RKO (cell line): Measurements from ENCODE around the gene MED10.

Source experiments
- DNase-seq: peaks from one replicate; pipeline ENCODE4 v3.0.0-alpha.2; 2016; ENCODE audit warnings: low spot score

The MED10 gene

DNA sequence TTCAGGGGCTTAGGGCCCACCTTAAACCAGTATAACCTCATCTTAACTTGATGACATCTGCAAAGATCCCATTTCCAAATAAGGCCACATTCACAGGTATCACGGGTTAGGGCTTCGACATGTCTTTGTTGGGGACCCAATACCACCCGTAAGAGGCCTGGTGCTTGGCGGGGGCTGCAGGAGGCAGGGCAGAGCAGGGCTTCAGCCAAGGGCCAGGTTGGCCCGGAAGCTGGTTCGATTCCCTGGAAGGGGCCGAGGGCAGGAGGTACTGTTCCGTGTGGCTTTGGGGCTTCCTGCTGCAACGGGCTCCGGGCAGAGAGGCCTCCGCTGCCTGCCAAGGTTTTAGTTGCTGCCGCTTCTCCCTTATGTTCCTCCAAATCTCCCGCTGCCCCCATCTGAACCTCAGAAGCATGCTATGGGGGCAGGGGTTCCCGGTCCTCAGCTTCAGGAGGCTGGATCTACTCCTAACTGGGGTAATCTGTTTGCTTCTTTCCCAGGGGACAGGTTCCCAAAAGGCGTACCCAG is 29.8 kb downstream of the MED10 start:
- no peak for DNase-seq

GRCh38 chr5:6347673-6348072 is 30.7 kb downstream of the MED10 start:
- no peak for DNase-seq

- no peak for DNase-seq
Observed at GRCh38 chr5:6347165-6347564, 31.2 kb downstream of the MED10 start.

GRCh38 chr5:6344593-6344989 is 33.8 kb downstream of the MED10 start:
- no peak for DNase-seq

DNA sequence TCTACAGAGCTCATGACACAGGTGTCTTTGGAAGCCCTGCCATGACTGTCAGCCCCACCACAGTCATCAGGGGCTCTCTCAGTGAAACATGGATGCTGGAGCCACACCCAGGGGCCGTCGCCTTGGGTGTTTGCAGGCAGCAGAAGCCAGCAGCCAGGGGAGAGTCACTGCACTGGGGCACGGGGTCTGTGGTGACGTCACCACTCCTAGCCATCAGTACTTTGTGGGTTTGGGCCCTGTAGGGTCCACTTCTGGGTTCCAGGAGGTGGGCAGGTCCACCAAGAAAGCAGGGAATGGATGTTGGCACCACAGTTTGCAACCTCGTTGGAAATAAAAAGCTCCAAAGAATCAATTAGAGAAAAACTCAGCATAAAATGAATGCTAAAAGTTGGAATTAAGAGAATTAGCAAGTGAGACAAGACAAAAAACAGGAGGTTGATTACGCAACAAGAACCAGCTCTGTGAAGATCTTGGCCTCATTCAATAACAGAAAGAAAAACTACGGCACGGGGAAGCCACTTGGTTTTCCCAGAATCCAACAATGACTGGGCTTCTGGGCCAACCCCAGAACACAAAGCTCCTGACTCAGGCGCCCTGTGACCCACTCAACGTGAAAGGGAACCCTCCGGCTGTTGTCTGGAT is 34.3 kb downstream of the MED10 start:
- DNase-seq, result no peak

- DNase-seq, result no peak
Observed at GRCh38 chr5:6342689-6343315, 35.5 kb downstream of the MED10 start.

DNA sequence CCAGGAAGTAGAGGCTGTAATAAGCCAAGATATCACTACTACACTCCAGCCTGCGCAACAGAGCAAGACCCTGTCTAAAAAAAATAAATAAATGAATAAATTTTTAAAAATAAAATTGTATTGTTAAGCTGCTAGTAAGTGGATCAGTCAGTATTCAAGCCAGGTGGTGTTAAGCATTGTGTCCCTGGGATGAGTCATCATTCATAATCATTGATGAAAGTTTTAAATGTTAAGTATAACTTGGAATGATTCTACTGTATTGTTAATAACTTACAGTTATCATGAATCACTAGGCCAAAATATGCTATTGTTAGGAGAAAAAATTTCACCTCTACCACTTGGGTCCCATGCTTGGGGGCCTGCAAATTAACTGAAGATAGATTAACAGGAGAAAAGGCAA is 38.2 kb downstream of the MED10 start:
- no peak for DNase-seq

DNA sequence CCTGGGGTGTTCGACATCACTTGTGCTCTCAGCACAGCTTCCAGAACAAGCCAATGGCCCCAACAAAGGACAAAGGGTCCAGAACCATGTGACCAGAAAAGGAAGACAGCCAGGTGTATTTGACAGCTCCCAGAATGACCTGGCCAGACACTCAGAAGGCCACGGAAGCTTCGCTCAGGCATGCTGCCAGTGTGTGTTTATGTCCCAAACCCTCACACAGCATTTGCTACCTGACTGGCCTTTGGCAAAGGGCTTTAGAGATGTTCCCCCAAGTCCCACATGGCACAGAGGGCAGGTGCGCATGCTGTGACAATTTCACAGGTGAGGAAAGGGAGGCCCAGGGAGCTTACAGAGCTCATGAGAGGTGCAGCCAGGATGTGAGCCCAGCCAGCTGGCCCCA is 39.5 kb downstream of the MED10 start:
- DNase-seq, result no peak

DNA sequence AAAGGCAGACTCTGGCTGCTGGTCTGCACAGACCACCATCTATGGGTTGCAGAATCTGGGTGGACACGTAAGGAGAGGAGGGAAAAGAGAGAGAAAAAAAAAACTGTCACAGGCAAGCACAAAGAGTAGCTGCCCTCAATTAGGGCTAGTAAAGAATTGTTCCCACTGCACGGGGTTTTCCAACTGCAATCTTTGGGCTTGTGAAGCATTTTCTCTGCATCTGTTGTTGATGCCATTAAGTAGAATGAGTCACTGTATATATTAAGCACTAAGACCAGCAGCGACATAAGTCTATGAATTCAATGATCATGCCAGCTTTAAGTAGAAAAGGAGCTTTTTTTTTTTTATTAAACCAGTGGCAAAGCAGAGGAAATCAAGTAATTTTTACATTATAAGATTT is 40.2 kb downstream of the MED10 start:
- no peak for DNase-seq

GRCh38 chr5:6333182-6333905 is 45.0 kb downstream of the MED10 start:
- DNase-seq, result no peak

GRCh38 chr5:6328173-6328572 is 50.2 kb downstream of the MED10 start:
- DNase-seq, result peak; percentile 62

DNA sequence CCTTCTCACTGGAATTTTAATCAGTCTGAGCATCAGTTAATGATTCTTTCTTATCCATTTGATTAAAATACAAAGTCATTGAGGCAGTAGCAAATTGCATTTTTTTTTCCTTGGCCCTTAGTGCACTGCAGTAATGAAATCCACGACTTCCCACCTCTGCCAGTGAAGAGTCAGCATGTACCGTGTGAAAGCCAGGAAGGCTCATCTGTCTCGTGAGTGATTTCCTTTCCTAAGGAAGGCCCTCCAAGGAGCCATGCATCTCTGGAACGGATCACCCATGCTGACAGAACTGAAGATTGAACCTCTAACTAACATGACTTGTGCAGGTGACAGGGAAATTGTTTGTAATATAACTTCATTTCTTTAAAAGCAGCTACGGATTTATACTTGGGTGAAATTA is 51.6 kb downstream of the MED10 start:
- no peak for DNase-seq

- DNase-seq, result no peak
Observed at GRCh38 chr5:6322163-6322713, 56.1 kb downstream of the MED10 start.
